Mesendoderm (in vitro differentiated cells): ENCODE data around the gene ZDBF2. TPM values are rescaled to one million over a fixed set of nuclear protein-coding genes. Genes with fewer than 3 reads are reported as not detected.

Experiments used
- small RNA-seq: library from polyadenylated mRNA; stranded (forward); fragments of <200 nt; extraction: miRNeasy Mini kit (QIAGEN cat#:217004); gene quantifications from one replicate; pipeline ENCODE3, GENCODE V24; 2013; ENCODE audit not compliant: insufficient read depth

The ZDBF2 gene

Small RNA genes within 50 kb of the gene (small RNA-seq; reads per million reads assigned to genes)
- gene HMGN1P6 (not detected), gene RN7SKP260 (not detected)
